Activated naive CD4-positive, alpha-beta T cell treated with anti-CD3 and anti-CD28 coated beads, Interleukin-2, amount 50 U/mL, for 72 hours (primary cell): Measurements from ENCODE around the gene MDGA2. TPM values are rescaled to one million over a fixed set of nuclear protein-coding genes. Genes with fewer than 3 reads are reported as not detected.

ENCODE experiments used
- ATAC-seq, 2 donors: fragments of 150-1000 bp; cut with Tn5 transposase; 2 replicates each; pipeline ENCODE4 v1.10.0; 2021; ENCODE audit warnings: mild to moderate bottlenecking in 2 of 2, moderate library complexity in 2 of 2
- DNase-seq, 2 donors: peaks; one replicate each; pipeline ENCODE4 v3.0.0; 2021 to 2022; ENCODE audit warnings: low spot score in 2 of 2
- H3K27ac Mint-ChIP-seq, 2 donors: one replicate each; pipeline ENCODE4 v1.8.0; 2022; ENCODE audit warnings: mild to moderate bottlenecking in 2 of 2, mixed read lengths in 2 of 2
- H3K36me3 Mint-ChIP-seq, 2 donors: one replicate each; pipeline ENCODE4 v1.8.0; 2022; ENCODE audit warnings: mixed read lengths in 2 of 2
- H3K9me3 Mint-ChIP-seq, 2 donors: one replicate each; pipeline ENCODE4 v1.8.0; 2022; ENCODE audit warnings: mixed read lengths in 2 of 2
- total RNA-seq, 2 donors: library from RNA; stranded (reverse); gene quantifications; one replicate each; pipeline ENCODE4 v1.2.3, GENCODE V29; 2022

MDGA2 gene
- total RNA-seq, 2 donors from 2014 or later = not detected

DNA sequence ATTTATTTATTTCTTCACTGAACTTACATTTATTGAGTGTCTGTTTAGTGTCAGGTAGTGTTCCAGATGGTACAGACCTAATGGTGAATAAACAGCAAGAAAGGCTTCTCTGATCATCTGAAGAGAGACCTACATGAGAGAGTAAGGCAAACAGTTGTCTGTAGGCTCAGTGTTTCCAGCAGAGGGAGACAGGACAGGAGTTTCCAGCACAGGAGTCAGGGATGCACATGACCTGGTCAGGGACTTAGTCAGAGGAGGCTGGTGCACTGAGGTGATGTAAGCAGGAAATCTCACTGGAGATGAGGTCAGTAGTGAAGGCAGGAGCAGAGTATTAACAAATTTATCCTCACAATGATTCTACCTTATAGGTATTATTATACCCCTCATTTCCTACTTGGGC is 233.2 kb downstream of the MDGA2 start:
- Mint-ChIP-seq H3K9me3 (peaks cover 12 to 17% of the 10 kb centered on the region in 2 donors), H3K36me3 (no peaks in the 10 kb centered on the region), H3K27ac (no peak overlapping the region)
- ATAC-seq (no peak), DNase-seq (no peak)

DNA sequence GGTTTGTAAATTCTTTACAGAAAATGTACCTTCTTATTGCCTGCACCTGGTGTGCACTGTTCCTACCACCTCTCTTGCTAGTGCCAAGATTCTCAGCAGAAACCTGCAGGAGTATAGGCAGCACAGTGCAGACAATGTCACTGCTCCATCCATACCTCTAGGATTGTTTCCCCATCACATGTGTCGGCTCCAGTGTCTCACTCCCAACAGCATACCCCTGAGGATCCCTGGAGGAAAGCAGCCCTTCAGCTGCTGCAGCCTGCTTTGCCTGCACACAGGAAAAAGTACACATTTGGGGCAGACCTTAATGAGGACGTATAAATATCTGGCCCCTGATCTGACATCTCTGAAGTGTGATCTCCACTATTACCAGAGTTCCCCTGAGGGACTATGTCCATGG is 235.5 kb downstream of the MDGA2 start:
- ATAC-seq = no peak

DNA sequence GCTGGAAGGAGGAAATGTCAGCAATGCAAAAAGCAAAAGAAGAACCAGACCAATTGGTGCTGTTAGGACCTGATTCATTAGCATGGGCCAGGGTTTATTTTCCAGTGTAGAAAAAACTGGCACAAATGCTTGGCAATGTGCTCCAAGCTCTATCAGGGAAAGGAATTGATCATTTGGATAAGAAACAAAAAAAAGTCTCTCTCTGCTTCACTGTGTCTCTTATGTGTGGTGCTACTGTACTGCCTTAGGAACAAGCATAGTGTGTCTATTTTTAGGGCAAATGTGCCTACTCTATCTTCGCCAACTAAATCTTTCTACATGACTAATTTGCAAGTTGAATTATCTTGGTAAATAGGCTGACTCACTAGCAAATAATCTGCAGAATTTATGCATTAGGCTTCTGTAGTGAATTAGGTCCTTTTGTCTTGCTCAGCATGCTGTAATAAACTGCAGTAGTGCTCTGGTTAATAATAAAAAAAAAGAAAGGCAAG is 236.7 kb downstream of the MDGA2 start:
- peaks cover 5 to 12% of the 10 kb centered on the region in 2 donors for H3K9me3 Mint-ChIP-seq
- no peak for ATAC-seq
- no peak for DNase-seq
- no peak overlapping the region for H3K27ac Mint-ChIP-seq
- H3K36me3 Mint-ChIP-seq = no peaks in the 10 kb centered on the region

More for the DNA sequence above, 235.5 kb downstream of the MDGA2 start:
- Mint-ChIP-seq H3K9me3 (peaks cover 9 to 14% of the 10 kb centered on the region in 2 donors), H3K27ac (no peak overlapping the region), H3K36me3 (no peaks in the 10 kb centered on the region)
- no peak for DNase-seq

DNA sequence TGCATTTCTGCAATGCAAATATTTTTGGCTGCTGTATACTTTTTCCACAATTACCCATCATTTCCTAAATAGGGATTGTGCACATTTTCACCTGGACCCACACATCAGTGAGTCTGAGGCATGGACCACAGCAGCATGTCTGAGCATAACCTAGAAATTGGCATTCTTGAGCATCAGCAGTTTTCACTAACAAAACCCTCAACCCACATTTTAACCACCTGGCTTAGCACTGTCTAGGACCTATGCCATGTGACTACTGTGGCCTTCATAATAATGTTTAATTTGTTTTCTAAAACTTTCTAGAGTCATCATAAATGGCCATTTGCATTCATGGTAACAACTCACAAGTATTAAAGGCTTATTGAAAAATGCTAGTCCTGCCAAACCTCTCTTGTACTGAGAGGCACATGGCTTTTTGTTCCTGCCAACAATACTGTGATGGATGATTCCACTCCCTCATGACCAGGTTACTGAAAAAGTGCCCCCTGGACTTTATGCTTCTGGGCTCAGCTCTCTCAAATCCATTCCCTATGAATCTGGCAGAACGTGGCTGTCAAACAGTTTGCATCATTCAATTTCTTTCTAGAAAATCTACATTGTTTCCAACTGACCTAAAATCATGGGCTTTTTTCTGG is 240.0 kb downstream of the MDGA2 start:
- H3K9me3 Mint-ChIP-seq = peaks cover 0 to 8% of the 10 kb centered on the region in 2 donors
- ATAC-seq (no peak), DNase-seq (no peak)
- H3K36me3 Mint-ChIP-seq = no peaks in the 10 kb centered on the region
- no peak overlapping the region for H3K27ac Mint-ChIP-seq

DNA sequence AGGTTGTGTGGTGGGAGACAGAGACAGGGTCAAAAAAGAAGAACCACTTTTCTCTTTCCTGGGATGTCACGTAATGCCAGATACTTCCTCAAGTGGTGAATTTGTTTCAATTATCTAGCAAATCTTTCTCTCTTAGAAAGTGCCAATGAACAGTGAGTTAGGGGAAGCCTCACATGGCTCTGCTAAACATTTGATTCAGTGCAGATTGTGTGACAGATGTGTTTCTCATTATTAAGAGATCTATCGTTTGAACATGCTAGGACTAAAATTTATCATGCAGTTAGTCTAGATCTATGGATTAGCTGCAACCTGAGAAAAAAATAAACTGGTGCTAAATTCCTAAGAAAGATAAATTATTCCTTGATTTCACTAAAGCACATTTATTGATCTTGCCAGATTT is 247.8 kb downstream of the MDGA2 start:
- ATAC-seq (no peak), DNase-seq (no peak)
- no peak overlapping the region for H3K27ac Mint-ChIP-seq
- H3K36me3 Mint-ChIP-seq = no peaks in the 10 kb centered on the region
- peaks cover 6 to 9% of the 10 kb centered on the region in 2 donors for H3K9me3 Mint-ChIP-seq

DNA sequence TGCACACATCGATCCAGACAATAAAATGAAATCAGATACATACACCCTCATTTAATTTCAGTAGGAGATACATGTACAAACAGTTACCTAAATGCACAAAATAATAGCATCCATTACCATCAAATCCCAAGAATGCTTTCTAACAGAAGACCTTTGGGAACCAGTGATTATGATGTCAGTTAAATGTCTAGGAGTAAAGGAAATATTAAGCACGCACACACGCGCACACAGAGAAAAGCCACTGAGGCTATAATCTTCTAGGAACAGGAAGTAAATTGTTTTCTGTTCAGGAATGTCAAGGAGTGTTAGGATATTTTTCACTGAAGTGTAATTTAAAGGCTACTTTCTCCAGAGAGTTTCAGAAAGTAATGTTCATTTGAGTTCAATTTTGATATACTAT is 250.1 kb downstream of the MDGA2 start:
- H3K9me3 Mint-ChIP-seq = peaks cover 6 to 9% of the 10 kb centered on the region in 2 donors
- no peak overlapping the region for H3K27ac Mint-ChIP-seq
- DNase-seq = no peak
- no peak for ATAC-seq
- no peaks in the 10 kb centered on the region for H3K36me3 Mint-ChIP-seq

DNA sequence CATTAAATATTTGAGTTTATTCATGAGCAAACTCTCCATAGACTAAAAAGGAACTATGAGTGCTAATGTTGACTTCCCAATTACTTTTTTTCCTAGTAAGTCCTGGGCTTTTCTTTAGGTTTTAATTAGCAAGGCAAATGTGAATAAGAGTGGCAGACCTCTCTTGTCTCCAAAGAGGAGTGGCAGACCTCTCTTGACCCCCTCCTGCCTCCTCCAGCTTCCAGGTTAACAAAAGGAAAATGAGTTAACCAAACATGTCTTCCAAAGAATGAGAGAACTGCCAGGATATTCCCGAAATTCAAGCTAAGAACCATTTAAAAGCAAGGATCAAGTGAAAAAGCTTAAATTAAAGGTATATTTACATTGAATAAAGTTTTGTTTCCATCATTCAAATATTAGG is 253.2 kb downstream of the MDGA2 start:
- no peak for ATAC-seq

DNA sequence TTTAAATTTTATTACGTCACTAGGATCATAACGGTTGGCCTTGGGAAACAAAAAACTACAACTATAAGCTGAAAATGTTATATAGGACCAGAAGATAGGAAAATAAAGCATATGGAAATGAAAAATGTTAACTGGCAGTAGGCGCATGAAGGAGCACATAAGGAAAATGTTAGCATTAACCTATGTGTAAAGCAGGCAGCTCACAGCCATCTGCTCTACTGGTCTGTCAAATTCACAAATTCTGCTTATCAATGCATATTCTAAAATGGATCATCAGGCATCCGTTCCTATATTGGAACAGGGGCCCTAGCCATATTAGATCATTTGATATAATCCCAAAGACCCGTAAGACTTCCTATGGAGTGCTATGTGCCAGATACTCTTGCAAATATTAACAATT is 263.9 kb downstream of the MDGA2 start:
- ATAC-seq = no peak
- H3K9me3 Mint-ChIP-seq = peaks cover 7 to 9% of the 10 kb centered on the region in 2 donors
- H3K27ac Mint-ChIP-seq = no peak overlapping the region

More for the DNA sequence above, 253.2 kb downstream of the MDGA2 start:
- Mint-ChIP-seq H3K27ac (no peak overlapping the region), H3K9me3 (peaks cover 4 to 5% of the 10 kb centered on the region in 2 donors), H3K36me3 (no peaks in the 10 kb centered on the region)
- no peak for DNase-seq

DNA sequence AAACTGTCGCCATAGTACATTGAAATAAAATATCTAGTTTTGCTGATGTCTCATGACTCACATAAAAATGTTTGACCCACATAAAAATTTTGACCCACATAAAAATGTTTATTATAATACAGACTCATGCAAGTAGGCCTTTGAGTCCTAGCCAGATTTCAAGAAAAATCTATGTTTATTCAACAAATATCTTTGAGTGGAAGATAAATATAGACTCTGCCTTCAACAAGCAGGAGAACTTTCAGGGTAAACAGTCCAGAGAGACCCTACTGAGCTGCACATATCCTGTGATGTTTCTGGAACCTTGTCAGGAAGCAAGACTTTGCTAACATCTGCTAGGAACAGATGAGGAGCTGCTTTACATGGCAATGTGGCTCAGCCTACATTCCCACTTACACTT is 283.1 kb downstream of the MDGA2 start:
- peaks cover 6 to 16% of the 10 kb centered on the region in 2 donors for H3K9me3 Mint-ChIP-seq
- no peak for ATAC-seq
- no peak overlapping the region for H3K27ac Mint-ChIP-seq
- H3K36me3 Mint-ChIP-seq = no peaks in the 10 kb centered on the region
- no peak for DNase-seq

More for the DNA sequence above, 263.9 kb downstream of the MDGA2 start:
- DNase-seq = no peak
- peaks cover 0 to 6% of the 10 kb centered on the region in 2 donors for H3K36me3 Mint-ChIP-seq

DNA sequence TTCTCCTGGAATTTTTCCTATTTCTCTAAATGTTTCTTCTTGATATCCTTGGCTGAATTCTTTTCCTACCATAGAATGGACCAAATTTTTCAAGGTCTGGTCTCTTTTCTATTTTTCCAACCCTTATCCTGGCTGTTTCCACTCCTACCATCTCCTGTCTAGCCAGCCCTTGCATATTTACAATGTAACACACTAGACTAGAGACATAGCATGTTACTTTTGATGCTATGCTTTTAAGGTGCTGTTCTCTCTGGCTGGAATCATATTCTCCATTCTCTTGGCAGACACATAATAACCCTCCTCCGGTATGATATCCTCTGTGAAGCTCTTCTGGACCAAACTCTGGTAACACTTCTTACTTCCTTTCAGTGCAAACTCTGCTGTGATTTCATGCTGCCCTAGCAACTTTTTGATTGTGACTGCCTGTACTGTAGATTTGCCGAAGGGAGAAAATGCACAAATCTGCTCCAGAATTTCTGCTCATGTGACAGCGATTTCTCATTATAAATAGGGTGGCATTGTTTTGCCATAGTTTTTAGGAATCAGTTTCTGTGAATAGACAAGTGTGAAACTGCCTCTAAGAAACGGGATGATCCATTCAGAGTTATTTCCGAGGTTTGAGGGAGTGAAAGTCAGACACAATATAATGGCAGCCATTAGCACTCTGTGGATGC is 284.4 kb downstream of the MDGA2 start:
- DNase-seq (no peak), ATAC-seq (no peak)
- H3K36me3 Mint-ChIP-seq = no peaks in the 10 kb centered on the region
- H3K9me3 Mint-ChIP-seq = peaks cover 6 to 16% of the 10 kb centered on the region in 2 donors
- H3K27ac Mint-ChIP-seq = no peak overlapping the region

DNA sequence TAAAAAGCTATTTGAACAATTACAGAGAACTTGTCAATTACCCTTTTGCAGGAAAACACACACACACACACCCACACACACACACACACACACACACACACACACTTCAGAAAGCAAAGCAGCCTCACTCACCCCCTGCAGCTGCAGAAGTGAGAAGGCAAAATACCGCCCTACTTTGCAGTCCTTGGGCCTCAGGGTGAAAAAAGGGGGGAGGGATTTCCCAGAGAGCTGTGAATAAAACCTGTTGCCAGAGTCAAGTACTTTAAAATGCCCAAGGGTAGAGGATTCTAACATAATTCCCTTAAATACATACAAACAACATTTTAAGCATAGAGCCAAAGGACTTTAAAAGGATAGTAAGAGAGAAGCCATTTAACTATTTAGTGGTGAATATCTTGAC is 285.9 kb downstream of the MDGA2 start:
- ATAC-seq (no peak), DNase-seq (no peak)
- Mint-ChIP-seq H3K27ac (no peak overlapping the region), H3K36me3 (no peaks in the 10 kb centered on the region), H3K9me3 (peaks cover 6 to 16% of the 10 kb centered on the region in 2 donors)

DNA sequence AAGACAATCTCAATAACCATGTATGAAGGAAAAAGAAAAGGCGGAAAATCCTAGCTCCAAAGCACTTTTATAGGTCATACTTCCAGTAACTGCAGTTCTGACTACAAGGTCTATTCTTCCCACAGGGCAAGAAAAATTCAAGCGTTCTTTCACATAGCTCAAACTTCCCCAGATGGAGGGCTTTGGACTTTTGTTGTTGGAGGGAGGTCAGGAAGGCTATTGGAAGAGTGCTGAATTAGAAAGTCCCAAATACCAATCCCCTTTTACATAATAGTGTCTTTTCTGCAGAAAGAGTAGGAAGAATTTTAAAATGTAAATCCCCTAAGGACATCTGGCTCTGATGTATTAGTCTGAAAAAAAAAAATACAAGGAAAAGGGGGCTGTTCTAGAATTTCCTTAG is 309.4 kb downstream of the MDGA2 start:
- H3K9me3 Mint-ChIP-seq = peaks cover 4 to 7% of the 10 kb centered on the region in 2 donors
- no peaks in the 10 kb centered on the region for H3K36me3 Mint-ChIP-seq
- no peak for DNase-seq
- no peak for ATAC-seq
- H3K27ac Mint-ChIP-seq = no peak overlapping the region

DNA sequence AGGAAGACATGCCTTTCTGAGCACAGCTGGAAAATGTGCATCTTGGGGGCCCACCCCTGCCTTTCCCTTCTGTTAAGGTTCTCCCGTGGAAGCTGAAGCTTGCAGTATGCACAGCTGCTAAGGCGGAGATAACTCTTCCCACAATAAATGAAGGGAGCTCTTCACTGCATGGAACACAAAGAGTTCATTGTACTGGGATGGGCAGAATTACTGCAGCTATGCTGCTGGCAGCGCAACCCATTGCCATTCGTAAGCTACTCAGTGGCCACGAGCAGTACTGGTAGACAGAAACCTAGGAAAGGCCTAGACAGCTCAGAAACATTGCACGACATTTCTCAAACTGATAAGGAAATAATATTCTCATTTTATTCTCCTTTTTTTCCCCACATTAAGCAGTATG is 310.2 kb downstream of the MDGA2 start:
- H3K27ac Mint-ChIP-seq = no peak overlapping the region
- no peaks in the 10 kb centered on the region for H3K36me3 Mint-ChIP-seq
- peaks cover 4 to 11% of the 10 kb centered on the region in 2 donors for H3K9me3 Mint-ChIP-seq
- ATAC-seq = no peak
- no peak for DNase-seq

DNA sequence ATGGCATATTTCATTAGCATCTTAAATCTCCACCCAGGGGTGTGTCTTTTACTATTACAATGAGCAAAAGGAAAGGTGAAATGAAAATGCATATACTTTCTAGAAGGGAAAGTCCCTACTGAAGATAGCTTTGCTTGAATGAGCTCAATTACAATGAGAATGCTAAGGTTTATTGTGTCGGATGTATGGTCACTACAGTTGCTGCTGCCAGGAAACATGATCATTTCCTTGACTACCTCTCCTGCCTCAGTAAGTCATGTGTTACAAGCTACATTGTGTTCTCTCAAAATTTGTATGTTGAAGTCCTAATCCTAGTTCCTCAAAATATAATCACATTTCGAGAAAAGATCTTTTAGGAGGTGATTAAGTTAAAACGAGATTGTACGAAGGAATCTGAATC is 322.2 kb downstream of the MDGA2 start:
- DNase-seq (no peak), ATAC-seq (no peak)
- H3K27ac Mint-ChIP-seq = no peak overlapping the region
- peaks cover 9 to 26% of the 10 kb centered on the region in 2 donors for H3K9me3 Mint-ChIP-seq
- peaks cover 0 to 7% of the 10 kb centered on the region in 2 donors for H3K36me3 Mint-ChIP-seq

DNA sequence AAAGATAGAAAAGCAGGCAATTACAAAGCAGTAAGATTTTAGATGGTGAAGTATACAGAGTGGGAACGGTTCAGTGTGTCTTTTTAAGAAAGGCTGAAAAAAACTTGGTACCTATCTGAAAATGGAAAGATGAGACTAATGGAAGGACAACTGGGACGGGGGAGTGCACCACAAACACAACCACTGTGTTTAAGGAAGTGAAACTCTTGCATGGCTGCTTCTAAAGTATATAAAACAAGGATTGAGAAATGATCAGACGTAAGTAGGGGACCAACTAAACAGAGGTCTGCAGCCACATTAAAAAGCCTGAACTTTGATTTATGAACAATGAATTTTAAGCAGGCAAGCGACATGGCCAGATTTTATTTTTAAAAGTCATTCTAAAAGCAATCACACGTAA is 328.6 kb downstream of the MDGA2 start:
- H3K9me3 Mint-ChIP-seq = peaks cover 0 to 6% of the 10 kb centered on the region in 2 donors
- no peak for ATAC-seq

DNA sequence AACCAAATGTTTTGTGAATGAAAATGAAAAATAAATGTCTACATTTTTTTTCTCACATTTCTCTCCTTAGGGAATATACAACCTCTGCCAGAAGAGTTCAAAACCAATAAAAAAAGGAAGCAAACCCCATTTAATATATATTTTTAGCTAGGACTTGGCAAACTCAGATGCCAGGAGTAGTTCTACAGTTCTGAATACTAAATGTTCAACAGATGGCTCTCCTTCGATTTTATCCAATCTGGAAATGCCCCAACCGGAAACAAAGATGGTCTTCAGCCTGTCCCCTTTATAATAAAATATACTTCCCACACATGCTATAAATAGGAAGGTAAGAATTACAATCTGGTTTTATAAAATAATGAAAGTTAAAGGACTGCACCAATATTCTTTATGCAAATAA is 330.4 kb downstream of the MDGA2 start:
- Mint-ChIP-seq H3K9me3 (peaks cover 0 to 6% of the 10 kb centered on the region in 2 donors), H3K36me3 (no peaks in the 10 kb centered on the region), H3K27ac (no peak overlapping the region)

More for the DNA sequence above, 328.6 kb downstream of the MDGA2 start:
- H3K27ac Mint-ChIP-seq = no peak overlapping the region
- no peaks in the 10 kb centered on the region for H3K36me3 Mint-ChIP-seq
- DNase-seq = no peak

DNA sequence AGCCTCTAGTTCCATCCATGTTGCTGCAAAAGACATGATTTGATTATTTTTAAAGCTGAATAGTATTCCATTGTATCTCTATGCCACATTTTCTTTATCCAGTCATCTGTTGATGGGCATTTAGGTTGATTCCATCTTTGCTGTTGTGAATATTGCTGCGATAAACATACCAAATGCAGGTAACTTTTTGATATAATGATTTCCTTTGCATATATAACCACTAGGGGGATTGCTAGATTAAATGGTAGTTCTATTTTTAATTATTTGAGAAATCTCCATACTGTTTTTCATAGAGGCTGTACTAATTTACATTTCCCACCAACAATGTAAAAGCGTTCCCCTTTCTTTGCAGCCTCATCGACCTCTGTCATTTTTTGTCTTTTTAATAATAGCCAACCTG is 342.5 kb downstream of the MDGA2 start:
- no peak for ATAC-seq
- Mint-ChIP-seq H3K9me3 (peaks cover 0 to 2% of the 10 kb centered on the region in 2 donors), H3K36me3 (no peaks in the 10 kb centered on the region), H3K27ac (no peak overlapping the region)
- no peak for DNase-seq

More for the DNA sequence above, 330.4 kb downstream of the MDGA2 start:
- ATAC-seq = no peak
- DNase-seq = no peak

DNA sequence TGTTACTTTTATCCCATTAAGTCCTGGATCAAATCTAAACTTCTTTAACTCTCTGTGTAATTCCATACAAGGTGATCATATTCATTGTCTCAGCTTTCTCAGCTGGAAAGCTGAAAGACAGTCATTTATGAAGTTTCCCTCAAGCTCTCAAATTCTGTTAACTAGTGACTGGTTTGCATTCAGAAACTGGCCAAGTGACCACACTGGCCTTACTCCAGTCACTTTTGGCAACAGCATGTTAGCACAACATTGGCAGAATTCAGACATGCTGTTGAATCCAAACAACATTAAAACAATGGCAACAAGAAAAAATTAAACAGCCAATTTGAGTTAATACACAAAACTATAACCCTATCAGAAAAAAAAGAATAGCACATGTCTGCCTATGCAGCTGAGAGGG is 343.3 kb downstream of the MDGA2 start:
- H3K9me3 Mint-ChIP-seq = peaks cover 0 to 4% of the 10 kb centered on the region in 2 donors
- no peaks in the 10 kb centered on the region for H3K36me3 Mint-ChIP-seq
- ATAC-seq (no peak), DNase-seq (no peak)
- no peak overlapping the region for H3K27ac Mint-ChIP-seq
